ENCODE data around the gene PSAP. TPM values are rescaled to one million over a fixed set of nuclear protein-coding genes. Genes with fewer than 3 reads are reported as not detected.

Gene PSAP
- total and polyA plus RNA-seq, 5 donors: 897 to 1,678 (median 1,411) TPM

GRCh38 chr10:71844084-71844483, 7.0 kb downstream of the PSAP start:
- Histone ChIP-seq H3K27ac (ENCODE audit: low read length) (no peak overlapping the region), H3K4me3 (ENCODE audit: low read length) (no peak overlapping the region), H3K4me1 (ENCODE audit: control insufficient read depth, insufficient read depth, low read length) (peaks cover 28% of the 10 kb centered on the region), H3K9me3 (ENCODE audit: control insufficient read depth, low read length) (no peaks in the 10 kb centered on the region), H3K27me3 (ENCODE audit: control insufficient read depth, insufficient read depth) (no peaks in the 10 kb centered on the region)
- 47% methylated on average over 2 of the region's 2 CpGs for WGBS
- DNase-seq (no peak), ATAC-seq (no peak)
- intact Hi-C loops (cut with DNase I): no loop called here

GRCh38 chr10:71842856-71843686, 8.0 kb downstream of the PSAP start:
- intact Hi-C loops (cut with DNase I): no loop called here
- Histone ChIP-seq H3K9me3 (ENCODE audit: control insufficient read depth, low read length) (no peaks in the 10 kb centered on the region), H3K4me3 (ENCODE audit: low read length) (no peak overlapping the region), H3K27ac (ENCODE audit: low read length) (peak overlapping the region; percentile 9), H3K27me3 (ENCODE audit: control insufficient read depth, insufficient read depth) (no peaks in the 10 kb centered on the region), H3K4me1 (ENCODE audit: control insufficient read depth, insufficient read depth, low read length) (peaks cover 23% of the 10 kb centered on the region)
- DNase-seq: no peak
- WGBS: 73% methylated on average over 14 of the region's 14 CpGs
- ATAC-seq: no peak

GRCh38 chr10:71842422-71842821, 8.6 kb downstream of the PSAP start:
- intact Hi-C loops (cut with DNase I): no loop called here

GRCh38 chr10:71840958-71841335, 10.1 kb downstream of the PSAP start:
- intact Hi-C loops (cut with DNase I): no loop called here
- Histone ChIP-seq H3K9me3 (ENCODE audit: control insufficient read depth, low read length) (no peaks in the 10 kb centered on the region), H3K4me1 (ENCODE audit: control insufficient read depth, insufficient read depth, low read length) (peaks cover 42% of the 10 kb centered on the region), H3K27me3 (ENCODE audit: control insufficient read depth, insufficient read depth) (no peaks in the 10 kb centered on the region), H3K4me3 (ENCODE audit: low read length) (no peak overlapping the region), H3K27ac (ENCODE audit: low read length) (no peak overlapping the region)
- DNase-seq: no peak
- WGBS: 56% methylated on average over 4 of the region's 4 CpGs
- no peak for ATAC-seq

More at GRCh38 chr10:71842422-71842821, 8.6 kb downstream of the PSAP start:
- no peak overlapping the region for H3K27ac ChIP-seq (ENCODE audit: low read length)
- no peaks in the 10 kb centered on the region for H3K9me3 ChIP-seq (ENCODE audit: control insufficient read depth, low read length)
- 86% methylated on average over 2 of the region's 2 CpGs for WGBS
- no peak overlapping the region for H3K4me3 ChIP-seq (ENCODE audit: low read length)
- no peaks in the 10 kb centered on the region for H3K27me3 ChIP-seq (ENCODE audit: control insufficient read depth, insufficient read depth)
- ATAC-seq (no peak), DNase-seq (no peak)
- H3K4me1 ChIP-seq (ENCODE audit: control insufficient read depth, insufficient read depth, low read length): peaks cover 29% of the 10 kb centered on the region

- no peaks in the 10 kb centered on the region for H3K9me3 ChIP-seq (ENCODE audit: control insufficient read depth, low read length)
- intact Hi-C loops (cut with DNase I): no loop called here
- ATAC-seq (peak; percentile 65 to 72), DNase-seq (peak; percentile 82 to 91 (median 88))
- H3K27ac ChIP-seq (ENCODE audit: low read length): no peak overlapping the region
- no peaks in the 10 kb centered on the region for H3K27me3 ChIP-seq (ENCODE audit: control insufficient read depth, insufficient read depth)
- peaks cover 42% of the 10 kb centered on the region for H3K4me1 ChIP-seq (ENCODE audit: control insufficient read depth, insufficient read depth, low read length)
- 25% methylated on average over 6 of the region's 6 CpGs for WGBS
- no peak overlapping the region for H3K4me3 ChIP-seq (ENCODE audit: low read length)
Measured at GRCh38 chr10:71840177-71840957, 10.7 kb downstream of the PSAP start.

GRCh38 chr10:71838264-71839211, 12.5 kb downstream of the PSAP start:
- no peaks in the 10 kb centered on the region for H3K27me3 ChIP-seq (ENCODE audit: control insufficient read depth, insufficient read depth)
- intact Hi-C loops (cut with DNase I): loop anchor here in 3 of 4 donors (10.0 kb wide), 1 partner anchor 56 kb away; no protein-coding TSS in a partner anchor
- peaks cover 39% of the 10 kb centered on the region for H3K4me1 ChIP-seq (ENCODE audit: control insufficient read depth, insufficient read depth, low read length)
- no peaks in the 10 kb centered on the region for H3K9me3 ChIP-seq (ENCODE audit: control insufficient read depth, low read length)
- ATAC-seq (peak in 1 of 2 donors; percentile 7), DNase-seq (no peak)
- peak overlapping the region; percentile 42 for H3K27ac ChIP-seq (ENCODE audit: low read length)
- no peak overlapping the region for H3K4me3 ChIP-seq (ENCODE audit: low read length)
- WGBS: 60% methylated on average over 14 of the region's 14 CpGs

- peak overlapping the region; percentile 86 for H3K27ac ChIP-seq (ENCODE audit: low read length)
- ATAC-seq (peak in 1 of 2 donors; percentile 17), DNase-seq (no peak)
- intact Hi-C loops (cut with DNase I): loop anchor here in 3 of 4 donors (10.0 kb wide), 1 partner anchor 58 kb away; no protein-coding TSS in a partner anchor
- no peaks in the 10 kb centered on the region for H3K27me3 ChIP-seq (ENCODE audit: control insufficient read depth, insufficient read depth)
- 66% methylated on average over 17 of the region's 17 CpGs for WGBS
- H3K4me1 ChIP-seq (ENCODE audit: control insufficient read depth, insufficient read depth, low read length): peaks cover 34% of the 10 kb centered on the region
- no peaks in the 10 kb centered on the region for H3K9me3 ChIP-seq (ENCODE audit: control insufficient read depth, low read length)
- H3K4me3 ChIP-seq (ENCODE audit: low read length): no peak overlapping the region
Measured at GRCh38 chr10:71837098-71837827, 13.8 kb downstream of the PSAP start.

GRCh38 chr10:71836596-71836974, 14.5 kb downstream of the PSAP start:
- 30% methylated on average over 4 of the region's 4 CpGs for WGBS
- intact Hi-C loops (cut with DNase I): loop anchor here in 3 of 4 donors (10.0 kb wide), 1 partner anchor 58 kb away; no protein-coding TSS in a partner anchor
- H3K9me3 ChIP-seq (ENCODE audit: control insufficient read depth, low read length): no peaks in the 10 kb centered on the region
- H3K4me1 ChIP-seq (ENCODE audit: control insufficient read depth, insufficient read depth, low read length): peaks cover 34% of the 10 kb centered on the region
- H3K27ac ChIP-seq (ENCODE audit: low read length): peak overlapping the region; percentile 86
- H3K27me3 ChIP-seq (ENCODE audit: control insufficient read depth, insufficient read depth): no peaks in the 10 kb centered on the region
- no peak for DNase-seq
- ATAC-seq: peak; percentile 50 to 76
- H3K4me3 ChIP-seq (ENCODE audit: low read length): no peak overlapping the region

GRCh38 chr10:71835671-71836595, 15.1 kb downstream of the PSAP start:
- DNase-seq (peak; percentile 83 to 89 (median 86)), ATAC-seq (peak; percentile 57 to 67)
- Histone ChIP-seq H3K27me3 (ENCODE audit: control insufficient read depth, insufficient read depth) (no peaks in the 10 kb centered on the region), H3K4me1 (ENCODE audit: control insufficient read depth, insufficient read depth, low read length) (peaks cover 32% of the 10 kb centered on the region), H3K9me3 (ENCODE audit: control insufficient read depth, low read length) (no peaks in the 10 kb centered on the region), H3K27ac (ENCODE audit: low read length) (peak overlapping the region; percentile 86), H3K4me3 (ENCODE audit: low read length) (no peak overlapping the region)
- 30% methylated on average over 11 of the region's 11 CpGs for WGBS
- intact Hi-C loops (cut with DNase I): loop anchor here in 3 of 4 donors (10.0 kb wide), 1 partner anchor 59 kb away; no protein-coding TSS in a partner anchor

All from right cardiac atrium (tissue), 5 donors.